ENCODE data around the gene SEPHS1. TPM values are rescaled to one million over a fixed set of nuclear protein-coding genes. Genes with fewer than 3 reads are reported as not detected.
"Not testable (repeated sequence)": the region's sequence is repeated elsewhere in the genome, so short reads cannot be mapped to it uniquely, and the experiment has no call there.

SEPHS1 gene
- total RNA-seq, 4 donors from 2014 or later, result 24.3 to 34.9 (median 32.0) TPM

DNA sequence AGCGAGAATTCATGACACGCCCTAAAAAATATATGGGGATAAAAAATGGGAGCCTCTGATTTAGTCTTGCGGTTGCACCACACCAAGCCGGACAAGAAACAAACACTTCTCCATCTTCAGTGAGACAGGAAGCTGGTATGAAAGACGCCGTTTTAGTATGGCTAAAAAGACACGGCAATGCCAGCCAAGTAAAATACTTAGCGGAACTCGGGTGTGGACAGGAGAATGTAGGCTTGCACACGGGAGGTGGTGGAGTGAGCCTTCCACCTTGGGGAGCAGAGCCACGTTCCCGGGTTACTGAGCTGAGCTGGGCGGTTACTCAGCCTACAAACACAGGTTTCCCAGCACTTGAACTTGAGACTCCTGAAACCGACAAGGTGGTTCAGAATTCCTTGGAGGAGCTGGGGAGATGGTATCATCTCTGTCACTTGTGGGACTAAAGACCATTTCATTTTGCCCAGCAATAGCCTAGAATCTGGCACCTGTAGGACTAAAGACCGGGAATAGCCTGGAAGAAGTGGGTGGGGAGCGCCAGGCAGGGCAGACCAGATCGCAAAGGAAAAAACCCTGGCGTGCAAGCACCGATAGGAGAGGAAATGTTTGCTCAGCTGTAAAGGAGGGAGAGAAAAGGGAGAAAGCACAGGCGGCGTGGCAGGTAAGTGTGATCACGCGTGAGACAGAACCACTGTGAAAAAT lies 34.8 kb upstream of the SEPHS1 start:
- Histone ChIP-seq H3K27me3 (no peaks in the 10 kb centered on the region), H3K36me3 (no peaks in the 10 kb centered on the region), H3K4me3 (peak overlapping the region in 3 of 4 donors; percentile 0 to 48 (median 41)), H3K4me1 (peaks cover 0 to 19% (median 5%) of the 10 kb centered on the region in 4 donors), H3K9me3 (no peaks in the 10 kb centered on the region), H3K27ac (peak overlapping the region in 3 of 4 donors; percentile 78 to 93 (median 89))
- peak in 2 of 3 donors; percentile 63 to 73 for DNase-seq
- TF ChIP-seq, protein P1, sequence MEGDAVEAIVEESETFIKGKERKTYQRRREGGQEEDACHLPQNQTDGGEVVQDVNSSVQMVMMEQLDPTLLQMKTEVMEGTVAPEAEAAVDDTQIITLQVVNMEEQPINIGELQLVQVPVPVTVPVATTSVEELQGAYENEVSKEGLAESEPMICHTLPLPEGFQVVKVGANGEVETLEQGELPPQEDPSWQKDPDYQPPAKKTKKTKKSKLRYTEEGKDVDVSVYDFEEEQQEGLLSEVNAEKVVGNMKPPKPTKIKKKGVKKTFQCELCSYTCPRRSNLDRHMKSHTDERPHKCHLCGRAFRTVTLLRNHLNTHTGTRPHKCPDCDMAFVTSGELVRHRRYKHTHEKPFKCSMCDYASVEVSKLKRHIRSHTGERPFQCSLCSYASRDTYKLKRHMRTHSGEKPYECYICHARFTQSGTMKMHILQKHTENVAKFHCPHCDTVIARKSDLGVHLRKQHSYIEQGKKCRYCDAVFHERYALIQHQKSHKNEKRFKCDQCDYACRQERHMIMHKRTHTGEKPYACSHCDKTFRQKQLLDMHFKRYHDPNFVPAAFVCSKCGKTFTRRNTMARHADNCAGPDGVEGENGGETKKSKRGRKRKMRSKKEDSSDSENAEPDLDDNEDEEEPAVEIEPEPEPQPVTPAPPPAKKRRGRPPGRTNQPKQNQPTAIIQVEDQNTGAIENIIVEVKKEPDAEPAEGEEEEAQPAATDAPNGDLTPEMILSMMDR (IDR thresholded peaks at IDR 0.05), result peak in 1 of 6 experiments; percentile 22
- TF ChIP-seq POLR2A (IDR thresholded peaks at IDR 0.05), result peak; percentile 40 to 54

DNA sequence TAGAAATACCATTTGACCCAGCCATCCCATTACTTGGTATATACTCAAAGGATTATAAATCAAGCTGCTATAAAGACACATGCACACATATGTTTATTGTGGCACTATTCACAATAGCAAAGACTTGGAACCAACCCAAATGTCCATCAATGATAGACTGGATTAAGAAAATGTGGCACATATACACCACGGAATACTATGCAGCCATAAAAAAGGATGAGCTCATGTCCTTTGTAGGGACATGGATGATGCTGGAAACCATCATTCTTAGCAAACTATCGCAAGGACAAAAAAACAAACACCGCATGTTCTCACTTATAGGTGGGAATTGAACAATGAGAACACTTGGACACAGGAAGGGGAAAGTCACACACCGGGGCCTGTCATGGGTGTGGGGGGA lies 31.0 kb upstream of the SEPHS1 start:
- H3K4me3 ChIP-seq, H3K27ac ChIP-seq, H3K27me3 ChIP-seq, H3K9me3 ChIP-seq, DNase-seq, H3K36me3 ChIP-seq: not testable (repeated sequence)
- H3K4me1 ChIP-seq, result peaks cover 0 to 14% (median 3%) of the 10 kb centered on the region in 4 donors

DNA sequence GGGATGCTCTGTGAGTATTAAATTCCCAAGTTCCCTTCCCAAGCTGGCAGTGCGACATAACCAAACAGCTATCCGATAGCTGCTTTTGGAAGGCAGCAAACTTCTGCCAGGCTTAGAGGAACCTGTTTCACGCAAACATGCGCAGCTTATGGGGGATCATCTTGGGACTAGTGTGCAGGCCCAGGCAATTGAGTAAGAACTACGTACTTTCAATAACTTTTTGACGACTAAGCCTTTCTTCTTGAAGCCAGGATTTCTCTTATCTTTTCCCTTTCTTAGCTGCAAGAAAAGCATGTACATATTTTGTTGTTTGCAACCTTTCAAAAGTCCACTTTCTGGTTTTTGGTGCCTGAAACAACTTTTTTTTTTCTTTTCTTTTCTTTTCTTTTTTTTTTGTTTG lies 28.7 kb upstream of the SEPHS1 start:
- Histone ChIP-seq H3K4me3 (no peak overlapping the region), H3K4me1 (no peaks in the 10 kb centered on the region), H3K27me3 (no peaks in the 10 kb centered on the region), H3K27ac (no peak overlapping the region), H3K9me3 (no peaks in the 10 kb centered on the region), H3K36me3 (no peaks in the 10 kb centered on the region)
- no peak for DNase-seq
- TF ChIP-seq, protein P1 (IDR thresholded peaks at IDR 0.05), result no peak
- TF ChIP-seq POLR2A (IDR thresholded peaks at IDR 0.05), result no peak

DNA sequence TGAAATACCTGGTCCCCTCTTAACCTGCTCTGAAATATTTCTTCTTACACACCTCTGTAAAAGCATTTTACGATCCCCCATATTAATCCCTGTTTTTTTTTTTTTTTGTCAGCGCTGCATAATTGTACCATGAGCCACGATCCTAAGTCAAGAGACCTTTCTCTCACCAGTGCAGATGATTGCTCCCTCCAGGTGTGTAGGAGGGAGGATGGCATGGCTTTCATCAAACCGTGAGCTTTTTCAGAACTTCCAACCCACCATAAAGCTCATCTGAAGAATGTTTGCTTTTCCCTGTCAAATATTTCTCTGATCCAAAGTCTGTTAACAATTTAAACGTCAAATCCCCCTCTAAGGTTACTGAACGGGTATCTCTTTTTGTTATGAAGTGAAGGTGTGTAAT lies 28.2 kb upstream of the SEPHS1 start:
- H3K27me3 ChIP-seq, result no peaks in the 10 kb centered on the region
- H3K27ac ChIP-seq, result no peak overlapping the region
- no peaks in the 10 kb centered on the region for H3K4me1 ChIP-seq
- H3K9me3 ChIP-seq, result no peaks in the 10 kb centered on the region
- no peak for DNase-seq
- H3K4me3 ChIP-seq, result no peak overlapping the region
- no peaks in the 10 kb centered on the region for H3K36me3 ChIP-seq
- no peak for TF ChIP-seq POLR2A (IDR thresholded peaks at IDR 0.05)
- TF ChIP-seq, protein P1 (IDR thresholded peaks at IDR 0.05), result no peak

DNA sequence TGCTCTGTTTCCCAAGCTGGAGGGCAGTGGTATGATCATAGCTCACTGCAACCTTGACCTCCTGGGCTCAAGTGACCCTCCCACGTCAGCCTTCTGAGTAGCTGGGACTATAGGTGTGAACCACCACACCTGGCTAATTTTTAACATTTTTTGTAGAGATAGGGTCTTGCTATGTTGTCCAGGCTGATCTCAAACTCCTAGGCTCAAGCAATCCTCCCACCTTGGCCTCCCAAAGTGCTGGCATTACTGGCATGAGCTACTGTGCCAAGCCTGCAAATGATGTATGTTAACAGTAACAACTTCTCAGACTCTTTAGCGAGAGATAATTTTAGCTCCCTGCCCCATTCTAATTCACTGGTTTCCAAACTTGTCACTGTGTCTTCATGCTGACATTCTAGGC lies 27.7 kb upstream of the SEPHS1 start:
- TF ChIP-seq POLR2A (IDR thresholded peaks at IDR 0.05), result no peak
- TF ChIP-seq, protein P1 (IDR thresholded peaks at IDR 0.05), result no peak
- no peak overlapping the region for H3K27ac ChIP-seq
- no peak for DNase-seq

DNA sequence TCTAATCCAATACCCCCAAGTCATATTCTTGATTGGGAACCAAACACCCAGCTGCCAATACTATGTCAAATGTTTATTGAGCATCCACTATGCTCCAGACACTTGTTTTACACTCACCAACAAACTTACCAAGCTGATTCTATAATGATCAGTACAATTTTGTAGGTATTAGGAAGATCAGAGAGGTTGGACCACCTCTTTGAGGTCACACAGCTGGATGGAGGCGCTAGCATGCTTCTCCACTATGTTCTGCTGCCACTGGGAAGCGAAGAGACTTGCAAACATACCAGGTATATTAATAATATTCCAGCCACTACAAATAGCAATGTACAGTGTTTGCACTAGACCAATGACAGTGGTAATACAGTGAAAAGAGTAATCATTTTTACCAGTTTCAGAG lies 25.6 kb upstream of the SEPHS1 start:
- no peaks in the 10 kb centered on the region for H3K9me3 ChIP-seq
- TF ChIP-seq POLR2A (IDR thresholded peaks at IDR 0.05), result no peak
- TF ChIP-seq, protein P1 (IDR thresholded peaks at IDR 0.05), result no peak
- H3K4me3 ChIP-seq, result no peak overlapping the region
- DNase-seq, result no peak
- no peaks in the 10 kb centered on the region for H3K36me3 ChIP-seq
- no peak overlapping the region for H3K27ac ChIP-seq
- H3K4me1 ChIP-seq, result no peaks in the 10 kb centered on the region
- H3K27me3 ChIP-seq, result no peaks in the 10 kb centered on the region

More for the DNA sequence above, 27.7 kb upstream of the SEPHS1 start:
- Histone ChIP-seq H3K9me3 (no peaks in the 10 kb centered on the region), H3K4me1 (no peaks in the 10 kb centered on the region), H3K4me3 (no peak overlapping the region), H3K27me3 (no peaks in the 10 kb centered on the region), H3K36me3 (no peaks in the 10 kb centered on the region)

All from Peyer's patch (tissue), 4 donors.